Measurements from ENCODE around the gene KCNAB2.

KCNAB2 gene

GRCh38 chr1:6097824-6098223 lies 52.1 kb downstream of the KCNAB2 start:
- no peak for ATAC-seq
- no peak overlapping the region for H3K4me3 Mint-ChIP-seq
- peak overlapping the region in 1 of 2 donors; percentile 74 for H3K27ac Mint-ChIP-seq
- peaks cover 15% of the 10 kb centered on the region for H3K4me1 Mint-ChIP-seq
- H3K27me3 Mint-ChIP-seq, result peaks cover 7% of the 10 kb centered on the region
- no peaks in the 10 kb centered on the region for H3K9me3 Mint-ChIP-seq
- DNase-seq, result no peak

DNA sequence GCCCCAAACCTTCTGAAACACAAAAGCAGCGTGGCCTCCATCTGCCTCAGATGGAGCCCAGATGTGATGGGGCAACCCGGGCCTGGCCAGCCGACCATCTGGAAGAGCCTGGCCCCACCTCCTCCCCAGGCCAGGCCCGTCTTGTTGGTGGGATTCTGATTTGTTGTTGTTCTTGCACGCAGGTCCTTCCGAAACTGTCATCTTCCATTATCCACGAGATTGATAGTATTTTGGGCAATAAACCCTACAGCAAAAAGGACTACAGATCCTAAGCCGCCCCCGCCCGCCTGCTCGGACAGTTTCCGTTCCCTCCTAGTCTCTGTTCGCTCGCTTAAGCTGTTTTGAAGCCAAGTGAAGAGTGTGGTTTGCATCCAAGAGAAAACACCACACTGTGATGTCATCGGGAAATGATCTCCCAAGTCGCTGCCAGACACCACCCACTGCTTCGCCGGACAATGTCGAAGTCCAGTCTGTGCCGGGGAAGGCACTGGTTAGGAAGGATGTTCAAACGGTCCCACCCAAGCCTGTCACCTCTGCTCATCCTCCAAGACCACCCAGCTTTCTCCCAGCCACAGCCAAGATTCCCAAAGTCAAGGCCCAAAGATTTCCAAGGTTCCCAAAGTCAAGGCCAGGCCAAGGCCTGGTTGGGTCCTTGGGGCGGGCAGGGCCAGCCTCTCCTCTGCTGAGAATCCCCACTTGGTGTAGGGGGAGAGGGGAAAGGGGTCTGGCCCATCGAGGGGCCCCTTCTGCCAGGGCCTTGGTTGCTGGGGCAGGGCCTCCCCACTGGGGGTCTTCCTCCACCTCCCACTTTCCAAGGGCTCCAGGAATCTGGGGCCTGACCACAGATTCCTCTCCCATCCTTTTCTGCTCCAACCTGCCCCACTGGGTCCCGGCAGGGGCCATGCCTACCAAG lies 52.9 kb downstream of the KCNAB2 start:
- no peaks in the 10 kb centered on the region for H3K9me3 Mint-ChIP-seq
- peaks cover 15% of the 10 kb centered on the region for H3K4me1 Mint-ChIP-seq
- H3K4me3 Mint-ChIP-seq, result no peak overlapping the region
- DNase-seq (no peak), ATAC-seq (no peak)
- peaks cover 11% of the 10 kb centered on the region for H3K27me3 Mint-ChIP-seq
- peak overlapping the region in 1 of 2 donors; percentile 86 for H3K27ac Mint-ChIP-seq

GRCh38 chr1:6099297-6099696 lies 53.6 kb downstream of the KCNAB2 start:
- Mint-ChIP-seq H3K4me3 (no peak overlapping the region), H3K27me3 (peaks cover 18% of the 10 kb centered on the region), H3K27ac (peak overlapping the region in 1 of 2 donors; percentile 80), H3K9me3 (no peaks in the 10 kb centered on the region), H3K4me1 (peaks cover 15% of the 10 kb centered on the region)
- no peak for ATAC-seq
- no peak for DNase-seq

DNA sequence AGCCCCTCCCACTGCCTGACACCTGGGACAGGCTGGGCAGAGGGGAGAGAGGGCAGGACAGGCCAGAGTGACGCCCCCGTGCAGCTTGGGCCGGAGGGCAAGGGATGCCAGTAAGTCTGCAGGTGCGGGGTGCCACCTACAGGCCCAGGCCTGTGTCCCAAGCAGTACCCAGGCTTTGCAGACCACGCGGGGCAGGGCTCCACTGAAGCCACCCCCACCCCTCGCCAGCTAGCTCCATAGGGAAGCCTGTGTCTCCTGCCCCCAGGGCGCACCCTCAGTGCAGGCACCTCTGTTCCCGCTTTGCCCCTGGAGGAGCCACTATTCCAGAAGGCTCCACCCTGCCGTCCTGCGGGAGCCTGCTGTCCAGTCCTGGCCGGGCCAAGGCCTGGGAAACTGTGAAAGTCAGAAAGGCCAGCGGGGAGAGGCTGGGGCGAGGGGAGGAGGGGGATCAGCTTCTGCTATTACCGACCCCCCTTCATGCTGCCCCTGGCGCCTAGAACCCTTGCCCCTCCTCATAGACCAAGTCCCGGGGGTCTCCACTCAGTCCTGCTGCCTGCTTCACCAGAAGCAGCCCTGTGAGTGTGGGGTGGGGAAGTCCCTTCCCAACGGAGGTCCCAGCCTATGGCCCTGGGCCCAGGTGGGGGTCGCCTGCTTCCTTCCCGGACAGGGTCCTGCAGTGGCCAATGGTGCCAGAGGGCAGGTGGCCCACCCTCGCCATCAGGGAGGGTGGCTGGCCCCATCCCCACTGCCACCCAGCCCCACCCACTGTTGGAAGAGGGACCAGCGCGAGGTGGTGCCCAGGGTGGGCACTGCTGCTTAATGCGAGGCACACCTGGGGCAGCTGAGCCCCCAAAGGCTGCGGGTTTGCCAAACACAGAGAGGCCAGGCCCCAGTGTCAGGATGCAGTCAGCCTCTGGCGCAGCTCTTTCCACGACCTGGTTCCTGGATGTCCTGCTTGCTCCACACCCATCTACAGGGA lies 54.4 kb downstream of the KCNAB2 start:
- ATAC-seq (peak; percentile 36), DNase-seq (no peak)
- peaks cover 15% of the 10 kb centered on the region for H3K4me1 Mint-ChIP-seq
- H3K4me3 Mint-ChIP-seq, result no peak overlapping the region
- H3K9me3 Mint-ChIP-seq, result no peaks in the 10 kb centered on the region
- H3K27ac Mint-ChIP-seq, result peak overlapping the region in 1 of 2 donors; percentile 80
- peaks cover 18% of the 10 kb centered on the region for H3K27me3 Mint-ChIP-seq

DNA sequence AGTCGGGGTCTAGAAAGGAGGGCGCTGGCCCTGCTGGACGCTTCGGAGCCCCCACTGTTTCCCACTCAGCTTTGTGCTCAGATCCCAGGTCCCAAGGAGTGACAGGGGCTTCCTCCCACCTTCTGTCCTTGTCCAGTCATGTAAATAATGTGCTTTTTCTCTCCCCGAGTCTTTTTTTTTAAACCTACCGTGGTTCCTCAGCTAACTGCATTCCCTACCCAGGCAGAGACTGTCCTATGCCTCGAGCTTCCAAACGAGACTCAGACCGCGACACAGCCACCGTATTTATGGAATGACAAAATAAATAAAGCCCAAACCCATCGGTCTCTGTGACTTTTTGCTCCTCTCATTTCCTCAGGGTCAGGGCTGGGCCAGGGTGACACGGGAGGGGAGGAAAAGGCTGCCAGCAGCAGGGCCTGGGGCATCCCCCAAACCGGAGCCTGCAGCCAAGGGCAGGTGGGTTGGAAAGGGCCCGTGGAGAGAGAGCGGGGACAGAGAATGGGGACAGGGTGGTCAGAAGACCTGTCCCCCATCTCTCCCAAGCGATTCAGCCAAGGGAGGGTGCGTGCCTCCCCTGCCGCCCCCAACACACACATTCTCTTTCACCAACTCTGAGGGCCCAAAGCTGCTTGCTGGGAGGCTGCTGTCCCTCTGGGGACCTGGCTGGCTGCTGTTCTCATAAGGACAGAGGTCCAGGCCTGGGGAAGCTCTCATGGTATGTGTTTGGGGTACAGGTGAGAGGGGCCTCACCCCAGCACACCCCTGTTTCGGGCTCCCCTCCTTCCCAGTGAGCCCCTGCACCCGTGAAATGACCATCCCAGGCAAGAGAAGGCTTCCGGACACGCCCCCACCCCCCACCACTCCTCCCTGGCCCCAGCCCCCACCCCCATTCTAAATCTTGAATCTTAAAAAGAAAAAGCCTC lies 55.4 kb downstream of the KCNAB2 start:
- Mint-ChIP-seq H3K27me3 (peaks cover 28% of the 10 kb centered on the region), H3K27ac (peak overlapping the region in 1 of 2 donors; percentile 92), H3K4me3 (no peak overlapping the region), H3K9me3 (no peaks in the 10 kb centered on the region), H3K4me1 (peaks cover 15% of the 10 kb centered on the region)
- no peak for DNase-seq
- ATAC-seq, result peak; percentile 31

DNA sequence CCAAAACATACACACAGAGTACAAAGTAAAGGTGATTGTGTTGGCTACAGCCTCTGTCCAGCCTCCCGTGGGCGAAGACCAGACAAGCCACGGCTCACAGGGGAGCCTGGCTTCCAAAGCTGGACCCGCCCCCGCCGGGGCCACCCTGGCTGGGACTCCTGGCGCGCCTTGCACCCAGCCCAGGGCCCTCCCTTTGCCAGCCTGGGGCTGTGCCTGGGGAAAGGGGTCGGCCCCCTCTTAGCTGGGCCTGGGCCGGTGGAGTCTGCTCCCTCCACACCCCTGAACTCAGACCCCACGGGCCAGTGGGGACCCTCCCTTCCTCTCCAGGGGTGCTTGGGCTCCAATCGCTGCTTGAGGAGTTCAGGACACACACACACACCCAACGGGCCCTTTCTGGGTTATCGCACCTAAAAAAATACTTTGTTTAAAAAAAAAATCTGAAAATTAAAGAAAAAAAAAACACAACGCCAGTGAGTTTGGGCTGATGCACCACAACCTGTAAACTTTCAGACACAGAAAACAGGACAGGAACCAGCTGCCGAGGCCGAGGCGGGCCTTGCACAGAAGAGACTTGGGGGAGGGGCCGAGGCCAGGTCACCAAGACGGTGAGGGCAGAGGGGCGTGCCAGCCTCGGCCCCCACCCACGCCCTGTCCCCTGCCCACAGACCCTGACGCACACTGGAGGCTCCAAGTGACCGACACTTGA lies 56.3 kb downstream of the KCNAB2 start:
- peak overlapping the region in 1 of 2 donors; percentile 41 for H3K4me3 Mint-ChIP-seq
- DNase-seq, result no peak
- peaks cover 31% of the 10 kb centered on the region for H3K27me3 Mint-ChIP-seq
- no peaks in the 10 kb centered on the region for H3K9me3 Mint-ChIP-seq
- H3K4me1 Mint-ChIP-seq, result peaks cover 15% of the 10 kb centered on the region
- ATAC-seq, result peak; percentile 42
- peak overlapping the region in 1 of 2 donors; percentile 59 for H3K27ac Mint-ChIP-seq

DNA sequence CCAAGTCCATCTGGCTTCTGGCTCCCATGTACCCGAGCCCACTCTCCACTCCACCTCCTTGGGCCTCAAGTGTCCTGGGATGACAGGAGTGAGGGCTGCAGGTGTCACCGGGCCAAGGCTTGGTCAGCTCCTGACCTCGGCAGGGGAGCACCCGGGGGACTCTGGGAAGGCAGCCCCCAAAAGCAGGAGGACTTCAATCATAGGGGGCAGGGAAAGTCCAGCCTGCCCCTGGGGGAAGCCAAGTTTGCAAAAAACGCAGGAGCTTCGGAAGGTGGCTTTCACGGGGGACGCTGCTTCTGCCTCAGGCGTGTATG lies 56.8 kb downstream of the KCNAB2 start:
- no peak for ATAC-seq
- Mint-ChIP-seq H3K4me3 (peak overlapping the region in 1 of 2 donors; percentile 41), H3K27me3 (peaks cover 36% of the 10 kb centered on the region), H3K27ac (peak overlapping the region in 1 of 2 donors; percentile 56), H3K4me1 (peaks cover 15% of the 10 kb centered on the region), H3K9me3 (peaks cover 0 to 5% of the 10 kb centered on the region in 2 donors)
- DNase-seq, result no peak

- Mint-ChIP-seq H3K9me3 (peaks cover 0 to 8% of the 10 kb centered on the region in 2 donors), H3K4me3 (peak overlapping the region in 1 of 2 donors; percentile 41), H3K27ac (peak overlapping the region in 1 of 2 donors; percentile 83), H3K4me1 (peaks cover 15% of the 10 kb centered on the region), H3K27me3 (peaks cover 44% of the 10 kb centered on the region)
- ATAC-seq, result no peak
- DNase-seq, result no peak
Measured at GRCh38 chr1:6103111-6103853, 57.6 kb downstream of the KCNAB2 start.

DNA sequence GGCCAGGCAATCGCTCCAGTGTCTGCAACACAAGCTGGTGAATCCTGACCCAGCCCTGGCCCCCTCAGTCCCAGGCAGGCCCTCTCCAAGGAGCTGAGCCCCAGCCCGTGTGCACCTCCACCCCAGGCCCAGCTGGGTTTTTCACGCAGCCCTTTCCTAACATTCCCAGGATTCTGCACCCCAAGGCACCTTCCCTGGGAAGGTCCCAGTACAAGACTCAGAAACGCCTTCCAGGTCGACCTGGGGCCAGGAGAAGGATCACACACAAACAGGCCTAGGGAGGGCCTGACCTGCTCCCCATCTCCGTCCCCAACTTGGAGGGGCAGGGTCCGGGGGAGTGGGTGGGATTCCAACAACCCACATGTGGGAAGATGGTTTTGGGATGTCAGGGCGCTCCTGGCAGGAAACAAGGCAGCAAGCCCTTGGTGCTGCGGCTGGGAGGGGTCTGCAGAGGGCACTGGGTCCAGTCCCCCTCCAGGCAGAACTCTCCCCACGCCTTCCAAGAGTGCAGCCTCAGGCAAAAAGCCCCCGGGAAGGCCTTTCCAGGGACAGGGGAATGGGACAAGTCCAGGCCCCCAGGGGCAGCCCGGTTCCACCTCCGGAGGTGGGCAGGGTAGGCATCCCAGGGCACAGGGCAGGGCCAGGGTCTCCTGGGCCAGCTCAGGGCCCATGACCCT lies 58.3 kb downstream of the KCNAB2 start:
- DNase-seq (no peak), ATAC-seq (no peak)
- peaks cover 51% of the 10 kb centered on the region for H3K27me3 Mint-ChIP-seq
- H3K9me3 Mint-ChIP-seq, result peaks cover 0 to 8% of the 10 kb centered on the region in 2 donors
- peaks cover 15% of the 10 kb centered on the region for H3K4me1 Mint-ChIP-seq
- peak overlapping the region in 1 of 2 donors; percentile 83 for H3K27ac Mint-ChIP-seq
- no peak overlapping the region for H3K4me3 Mint-ChIP-seq

GRCh38 chr1:6104631-6105030 lies 58.9 kb downstream of the KCNAB2 start:
- ATAC-seq (no peak), DNase-seq (no peak)
- Mint-ChIP-seq H3K27ac (peak overlapping the region in 1 of 2 donors; percentile 82), H3K4me1 (peaks cover 8% of the 10 kb centered on the region), H3K27me3 (peaks cover 57% of the 10 kb centered on the region), H3K9me3 (peaks cover 0 to 8% of the 10 kb centered on the region in 2 donors), H3K4me3 (no peak overlapping the region)

- Mint-ChIP-seq H3K27ac (no peak overlapping the region), H3K4me1 (peaks cover 8% of the 10 kb centered on the region)
- ATAC-seq, result no peak
Measured at GRCh38 chr1:6105218-6105679, 59.6 kb downstream of the KCNAB2 start.

GRCh38 chr1:6105763-6106162 lies 60.1 kb downstream of the KCNAB2 start:
- Mint-ChIP-seq H3K4me3 (no peak overlapping the region), H3K27ac (no peak overlapping the region), H3K4me1 (peaks cover 7% of the 10 kb centered on the region), H3K27me3 (peaks cover 66% of the 10 kb centered on the region), H3K9me3 (peaks cover 0 to 8% of the 10 kb centered on the region in 2 donors)
- no peak for ATAC-seq
- no peak for DNase-seq

More at GRCh38 chr1:6105218-6105679, 59.6 kb downstream of the KCNAB2 start:
- no peak for DNase-seq
- Mint-ChIP-seq H3K9me3 (peaks cover 0 to 8% of the 10 kb centered on the region in 2 donors), H3K4me3 (no peak overlapping the region), H3K27me3 (peaks cover 61% of the 10 kb centered on the region)

- Mint-ChIP-seq H3K4me3 (no peak overlapping the region), H3K4me1 (peaks cover under 1% of the 10 kb centered on the region), H3K27ac (no peak overlapping the region), H3K9me3 (peaks cover 0 to 8% of the 10 kb centered on the region in 2 donors), H3K27me3 (peaks cover 66% of the 10 kb centered on the region)
- no peak for DNase-seq
- ATAC-seq, result no peak
Measured at GRCh38 chr1:6106321-6106731, 60.6 kb downstream of the KCNAB2 start.

Measured in stimulated activated naive CD8-positive, alpha-beta T cell treated with anti-CD3 and anti-CD28 coated beads, Interleukin-15, amount 100 ng/mL, for 72 hours (primary cell).